ENCODE data around the gene HOXB13.

- TF ChIP-seq CTCF (conservative IDR thresholded peaks at IDR 0.05; ENCODE audit: low read depth in 2 of 2) (no peak), POLR2AphosphoS5 (IDR thresholded peaks at IDR 0.05; ENCODE audit: low read depth) (no peak), EZH2 (IDR thresholded peaks at IDR 0.05; ENCODE audit: low read depth, unreplicated experiment) (no peak), EZH2phosphoT487 (IDR thresholded peaks at IDR 0.05; ENCODE audit: unreplicated experiment) (no peak), CREB1 (CRISPR knock-in tag; IDR thresholded peaks at IDR 0.05; ENCODE audit: low read depth) (no peak), ZNF331 (CRISPR knock-in tag; IDR thresholded peaks at IDR 0.05; ENCODE audit: low read depth) (no peak), REST (IDR thresholded peaks at IDR 0.05; ENCODE audit: unreplicated experiment) (no peak), JUNB (IDR thresholded peaks at IDR 0.05; ENCODE audit: unreplicated experiment) (no peak), NANOG (IDR thresholded peaks at IDR 0.05; ENCODE audit: borderline replicate concordance) (no peak), ZNF114 (CRISPR knock-in tag; IDR thresholded peaks at IDR 0.05) (no peak)
These were observed 48.1 kb upstream of the HOXB13 start for GRCh38 chr17:48776602-48777001.

Measured in GM23338 (cell line).